Keratinocyte (primary cell): ENCODE measurements around the gene GJB6.

Experiments used
- EZH2 ChIP-seq: IDR thresholded peaks from one replicate; pipeline ENCODE4 v1.6.1; 2012; ENCODE audit warnings: inconsistent platforms, mild to moderate bottlenecking, low read length, moderate library complexity
- TF ChIP-seq, protein P1 (sequence below), 3 experiments: IDR thresholded peaks in 1 of 3; conservative IDR thresholded peaks in 1 of 3; optimal IDR thresholded peaks in 1 of 3; 2 replicates in 2 of 3; 3 replicates in 1 of 3; pipeline versions ENCODE3 to v1.5.1; 2011; ENCODE audit warnings: low read length in 3 of 3, mild to moderate bottlenecking in 3 of 3, moderate library complexity in 2 of 3, control low read depth in 1 of 3, inconsistent platforms in 1 of 3; ENCODE audit not compliant: insufficient read depth in 2 of 3; ENCODE audit errors: extremely low read depth in 1 of 3

DNA sequence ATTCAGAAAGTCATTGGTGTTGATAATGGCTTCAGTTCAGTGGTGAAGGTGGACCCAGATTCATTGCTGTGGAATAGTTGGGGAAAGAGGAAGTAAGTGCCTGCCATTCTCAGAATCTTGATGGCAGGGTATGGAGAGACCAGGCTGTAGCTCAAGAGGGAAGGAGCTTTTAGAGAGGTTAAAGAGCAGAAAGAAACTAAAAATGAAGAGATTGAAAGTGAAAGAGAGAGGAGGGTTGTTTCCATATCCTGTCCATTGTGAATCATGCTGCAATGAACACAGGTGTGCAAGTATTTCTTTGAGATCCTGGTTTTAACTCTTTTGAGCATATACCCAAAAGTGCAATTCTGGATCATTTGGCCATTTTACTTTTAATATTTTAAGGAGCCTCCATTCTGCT, 12.5 kb downstream of the GJB6 start:
- TF ChIP-seq EZH2 = no peak
- TF ChIP-seq, protein P1, sequence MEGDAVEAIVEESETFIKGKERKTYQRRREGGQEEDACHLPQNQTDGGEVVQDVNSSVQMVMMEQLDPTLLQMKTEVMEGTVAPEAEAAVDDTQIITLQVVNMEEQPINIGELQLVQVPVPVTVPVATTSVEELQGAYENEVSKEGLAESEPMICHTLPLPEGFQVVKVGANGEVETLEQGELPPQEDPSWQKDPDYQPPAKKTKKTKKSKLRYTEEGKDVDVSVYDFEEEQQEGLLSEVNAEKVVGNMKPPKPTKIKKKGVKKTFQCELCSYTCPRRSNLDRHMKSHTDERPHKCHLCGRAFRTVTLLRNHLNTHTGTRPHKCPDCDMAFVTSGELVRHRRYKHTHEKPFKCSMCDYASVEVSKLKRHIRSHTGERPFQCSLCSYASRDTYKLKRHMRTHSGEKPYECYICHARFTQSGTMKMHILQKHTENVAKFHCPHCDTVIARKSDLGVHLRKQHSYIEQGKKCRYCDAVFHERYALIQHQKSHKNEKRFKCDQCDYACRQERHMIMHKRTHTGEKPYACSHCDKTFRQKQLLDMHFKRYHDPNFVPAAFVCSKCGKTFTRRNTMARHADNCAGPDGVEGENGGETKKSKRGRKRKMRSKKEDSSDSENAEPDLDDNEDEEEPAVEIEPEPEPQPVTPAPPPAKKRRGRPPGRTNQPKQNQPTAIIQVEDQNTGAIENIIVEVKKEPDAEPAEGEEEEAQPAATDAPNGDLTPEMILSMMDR (optimal IDR thresholded peaks at IDR 0.05 in 1 of 3, IDR thresholded peaks at IDR 0.05 in 1 of 3, conservative IDR thresholded peaks at IDR 0.05 in 1 of 3; ENCODE audit: extremely low read depth in 1 of 3, insufficient read depth in 2 of 3, low read length in 3 of 3) = no peak
